Esophagus mucosa (tissue), 1 donor: ENCODE data around the gene CAPN9. TPM values are rescaled to one million over a fixed set of nuclear protein-coding genes. Genes with fewer than 3 reads are reported as not detected.
"Not testable (repeated sequence)": the region's sequence is repeated elsewhere in the genome, so short reads cannot be mapped to it uniquely, and the experiment has no call there.

Experiments used
- ATAC-seq: fragments of 200-7000 bp; cut with Tn5 transposase; one replicate; pipeline ENCODE4 v1.9.1; 2020
- total RNA-seq: library from RNA; stranded (reverse); gene quantifications from one replicate; pipeline ENCODE4 v1.2.4, GENCODE V29; 2023
- donor health status: DM: yes; HTN: yes; CAD: no.

CAPN9 gene
- total RNA-seq, 1 donor from 2014 or later: not detected

DNA sequence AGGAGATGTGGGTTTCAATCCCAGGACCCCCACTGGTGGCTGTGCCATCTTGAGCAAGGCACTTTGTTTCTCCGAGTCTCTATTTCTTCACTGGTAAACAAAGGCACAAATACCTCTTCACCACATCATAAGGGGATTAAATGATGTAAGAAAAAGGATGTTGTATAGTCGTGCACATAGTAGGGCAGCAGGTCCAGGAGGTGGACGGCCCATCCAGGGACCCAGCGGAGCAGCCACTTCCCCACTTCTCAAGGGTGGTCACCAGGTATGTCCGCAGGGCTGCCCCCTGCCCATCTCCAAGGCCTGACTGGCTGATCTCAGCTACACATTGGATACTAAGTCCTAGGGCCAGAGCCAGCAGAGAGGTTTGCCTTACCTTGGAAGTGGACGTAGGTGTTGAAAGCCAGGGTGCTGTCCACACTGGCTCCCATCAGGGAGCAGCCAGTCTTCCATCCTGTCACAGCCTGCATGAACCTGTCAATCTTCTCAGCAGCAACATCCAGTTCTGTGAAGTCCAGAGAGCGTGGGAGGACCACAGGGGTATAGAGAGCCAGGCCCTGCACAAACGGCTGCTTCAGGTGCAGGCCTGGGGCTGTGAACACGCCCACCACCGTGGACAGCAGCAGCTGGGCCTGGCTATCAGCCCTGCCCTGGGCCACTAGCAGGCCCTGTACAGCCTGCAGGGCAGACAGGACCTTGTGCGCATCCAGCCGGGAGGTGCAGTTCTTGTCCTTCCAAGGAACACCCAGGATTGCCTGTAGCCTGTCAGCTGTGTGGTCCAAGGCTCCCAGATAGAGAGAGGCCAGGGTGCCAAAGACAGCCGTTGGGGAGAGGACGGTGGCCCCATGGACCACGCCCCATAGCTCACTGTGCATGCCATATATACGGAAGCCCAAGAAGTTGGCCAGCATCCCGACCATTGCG is 37.3 kb upstream of the CAPN9 start:
- no peak for ATAC-seq

DNA sequence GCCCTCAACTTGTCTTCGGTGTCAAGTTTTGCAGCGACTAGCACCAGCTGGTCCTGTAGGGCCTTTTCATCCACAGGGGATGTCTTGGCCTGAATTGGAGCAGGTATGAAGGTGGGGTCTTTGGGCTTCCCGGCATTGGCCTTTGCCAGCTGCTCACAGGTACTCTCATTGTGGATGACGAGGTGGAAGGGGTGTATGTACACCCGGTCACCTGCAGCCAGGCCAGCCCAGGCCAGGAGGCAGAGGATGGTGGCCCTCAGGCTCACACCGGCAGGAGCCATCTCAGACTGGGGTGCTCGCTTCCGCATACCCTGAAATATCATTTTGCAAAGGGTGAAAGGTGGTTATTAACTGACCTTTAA is 36.7 kb upstream of the CAPN9 start:
- ATAC-seq: no peak

DNA sequence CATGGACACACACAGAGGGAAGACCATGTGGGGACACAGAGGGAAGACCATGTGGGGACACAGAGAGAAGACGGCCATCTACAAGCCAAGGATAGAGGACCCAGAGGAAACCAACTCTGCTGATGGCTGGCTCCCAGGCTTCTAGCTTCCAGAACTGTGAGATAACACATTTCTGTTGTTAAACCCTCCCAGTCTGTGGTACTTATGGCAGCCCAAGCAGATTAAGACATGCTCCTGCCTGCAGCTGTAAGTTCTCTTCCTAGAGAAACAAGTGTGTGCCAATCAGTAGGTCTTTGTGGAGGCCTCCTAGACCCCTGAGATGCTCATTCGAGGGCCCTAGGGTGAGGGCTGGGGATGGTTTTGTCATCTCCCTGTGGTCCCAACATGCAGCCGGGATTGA is 35.9 kb upstream of the CAPN9 start:
- ATAC-seq: no peak

DNA sequence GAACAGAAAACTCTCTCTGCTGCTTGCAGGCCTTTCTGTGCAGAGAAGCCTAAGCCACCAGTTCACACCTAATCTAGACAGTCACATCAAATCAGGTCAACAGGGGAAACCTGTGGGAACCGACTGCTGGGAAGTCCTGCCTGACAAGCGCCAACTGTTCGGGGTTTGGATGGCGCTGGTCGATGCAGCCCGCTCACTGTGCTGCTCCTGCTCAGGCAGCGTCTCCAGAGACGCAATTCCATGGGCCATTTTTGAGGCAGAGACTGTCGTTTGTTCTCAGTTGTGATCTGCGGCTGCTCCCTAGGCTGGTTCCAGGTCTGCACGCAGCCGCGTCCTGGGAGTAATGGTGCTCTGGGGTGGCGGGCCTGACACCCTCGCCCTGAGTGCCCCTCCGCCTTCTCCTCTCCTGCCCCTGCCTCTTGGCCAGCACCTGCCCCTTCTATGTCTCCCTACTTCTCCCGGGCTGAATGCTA is 34.7 kb upstream of the CAPN9 start:
- no peak for ATAC-seq

DNA sequence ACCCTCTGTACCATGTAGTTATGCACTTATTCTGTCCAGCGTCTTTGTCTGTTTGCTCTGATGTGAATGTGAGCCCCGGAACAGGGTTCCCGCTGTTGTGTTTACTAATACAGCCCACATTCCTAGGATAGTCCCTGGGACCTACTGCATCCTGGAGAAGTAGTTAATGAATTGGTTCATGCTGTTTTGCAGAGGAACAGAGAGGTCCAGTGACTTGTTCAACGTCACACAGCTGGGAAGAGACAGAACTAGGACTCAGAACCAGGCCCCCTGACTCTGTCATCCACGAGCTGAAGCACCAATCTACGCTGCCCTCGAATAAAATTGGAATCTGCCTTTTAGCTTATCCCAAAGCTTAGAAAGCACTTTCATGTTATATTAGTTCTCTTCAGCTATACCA is 34.0 kb upstream of the CAPN9 start:
- no peak for ATAC-seq

DNA sequence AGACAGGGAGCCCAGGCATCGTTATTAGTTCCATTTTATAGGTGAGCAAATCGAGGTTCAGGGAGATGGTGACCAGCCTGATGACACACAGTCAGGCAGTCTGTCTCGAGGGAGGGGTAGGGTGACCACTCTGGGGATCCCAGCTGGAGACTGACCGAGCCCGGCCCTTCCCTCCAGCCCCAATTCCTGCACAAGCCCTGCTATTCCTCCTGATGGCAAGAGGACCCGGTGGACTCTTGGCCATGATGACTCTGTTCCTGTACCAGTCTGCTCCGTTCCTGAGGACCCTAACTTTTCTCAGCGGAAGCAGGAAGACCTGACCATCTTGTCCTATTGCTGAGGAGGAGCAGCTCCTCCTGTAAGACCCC is 33.7 kb upstream of the CAPN9 start:
- ATAC-seq: no peak

DNA sequence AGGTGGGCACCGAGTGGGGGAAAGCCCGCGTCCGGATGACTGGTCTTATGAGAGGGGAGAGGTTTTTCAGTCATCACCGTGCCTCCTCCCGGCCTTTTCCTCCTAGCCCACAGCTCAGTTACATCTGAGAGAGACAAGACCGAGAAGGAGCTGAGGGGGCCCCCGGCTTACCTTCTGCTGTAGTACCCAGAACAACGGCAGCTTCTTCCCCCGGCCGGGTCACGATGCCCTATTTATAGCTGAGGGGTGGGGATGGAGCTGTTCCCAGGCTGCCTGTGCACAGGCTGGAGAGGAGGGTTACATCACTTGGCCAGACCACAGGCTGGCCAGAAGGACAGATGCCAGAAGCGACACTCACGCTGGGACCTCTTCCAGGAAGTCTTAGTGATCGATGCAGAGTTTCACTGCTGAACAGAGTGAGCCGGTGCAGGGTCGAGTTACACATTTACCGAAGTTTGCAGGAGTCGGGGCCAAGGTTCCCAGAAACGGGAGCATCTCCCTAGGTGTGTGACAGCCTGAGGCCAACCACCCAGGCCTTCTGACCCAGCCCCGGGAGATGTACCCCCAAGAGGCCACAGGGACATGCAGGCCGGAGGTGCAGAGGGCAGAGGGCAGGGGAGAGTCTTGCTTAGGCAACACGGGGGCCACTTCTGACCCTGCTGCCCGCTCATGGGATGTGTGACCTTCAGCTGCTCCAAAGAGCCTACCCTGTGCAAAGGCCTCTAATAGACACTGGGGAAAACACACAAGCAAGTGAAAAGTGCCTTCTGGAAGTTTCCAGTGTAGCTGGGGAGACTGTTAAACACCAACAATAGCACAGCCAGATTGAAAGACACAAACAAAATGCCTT is 33.0 kb upstream of the CAPN9 start, which contains the start of gene AGT:
Gene AGT, minus strand, starts transcription at position 208 of the 850 bp plus-strand sequence. CDS start 3,299 bp downstream, outside the sequence.
- peak; percentile 24 for ATAC-seq

DNA sequence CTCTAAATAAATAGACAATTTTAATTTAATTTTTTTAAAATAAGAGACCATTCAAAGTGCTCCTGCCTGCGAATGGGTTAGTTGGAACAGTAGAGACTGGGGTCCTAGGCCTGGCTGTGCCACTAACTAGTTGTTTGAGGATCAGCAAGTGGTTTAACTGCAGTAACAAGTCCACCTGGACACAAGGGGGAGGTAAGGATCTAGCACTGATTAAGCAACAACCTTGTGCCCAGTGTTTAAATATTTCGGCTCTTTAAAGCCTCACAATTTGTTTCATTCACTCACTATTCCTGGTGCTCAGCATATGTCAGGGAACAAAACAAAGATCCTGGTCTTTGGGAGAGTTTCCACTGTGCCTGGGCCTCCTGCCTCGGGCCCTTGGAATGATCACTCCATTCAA is 31.7 kb upstream of the CAPN9 start:
- no peak for ATAC-seq

DNA sequence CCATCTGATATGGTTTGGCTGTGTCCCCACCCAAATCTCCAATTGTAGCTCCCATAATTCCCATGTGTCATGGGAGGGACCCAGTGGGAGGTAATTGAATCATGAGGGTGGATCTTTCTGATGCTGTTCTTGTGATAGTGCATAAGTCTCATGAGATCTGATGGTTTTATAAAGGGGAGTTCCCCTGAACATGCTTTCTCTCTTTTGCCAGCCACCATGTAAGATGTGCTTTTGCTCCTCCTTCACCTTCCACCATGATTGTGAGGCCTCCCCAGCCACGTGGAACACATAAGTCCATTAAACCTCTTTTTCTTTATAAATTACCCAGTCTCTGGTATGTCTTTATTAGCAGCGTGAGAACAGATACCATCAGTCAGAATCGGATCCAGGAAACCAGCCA is 30.7 kb upstream of the CAPN9 start:
- ATAC-seq: not testable (repeated sequence)

DNA sequence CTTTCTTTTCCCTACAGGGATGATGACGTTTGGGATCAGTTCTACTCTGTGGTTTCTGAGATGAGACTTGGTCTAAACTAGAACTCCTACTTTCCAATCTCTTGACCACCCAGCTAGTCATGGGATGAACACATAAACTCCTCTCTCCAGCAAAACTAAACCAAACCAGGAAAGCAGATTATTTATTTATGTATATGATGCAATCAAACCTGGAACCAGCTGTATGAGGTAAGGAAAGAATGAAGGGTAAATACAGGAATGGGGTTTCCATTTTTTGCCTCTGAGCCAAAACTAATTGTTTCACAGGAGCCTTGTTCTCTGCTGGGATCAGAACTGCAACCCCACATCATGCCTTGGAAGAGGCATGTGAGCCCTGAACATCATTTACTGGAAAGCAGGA is 29.9 kb upstream of the CAPN9 start:
- no peak for ATAC-seq

DNA sequence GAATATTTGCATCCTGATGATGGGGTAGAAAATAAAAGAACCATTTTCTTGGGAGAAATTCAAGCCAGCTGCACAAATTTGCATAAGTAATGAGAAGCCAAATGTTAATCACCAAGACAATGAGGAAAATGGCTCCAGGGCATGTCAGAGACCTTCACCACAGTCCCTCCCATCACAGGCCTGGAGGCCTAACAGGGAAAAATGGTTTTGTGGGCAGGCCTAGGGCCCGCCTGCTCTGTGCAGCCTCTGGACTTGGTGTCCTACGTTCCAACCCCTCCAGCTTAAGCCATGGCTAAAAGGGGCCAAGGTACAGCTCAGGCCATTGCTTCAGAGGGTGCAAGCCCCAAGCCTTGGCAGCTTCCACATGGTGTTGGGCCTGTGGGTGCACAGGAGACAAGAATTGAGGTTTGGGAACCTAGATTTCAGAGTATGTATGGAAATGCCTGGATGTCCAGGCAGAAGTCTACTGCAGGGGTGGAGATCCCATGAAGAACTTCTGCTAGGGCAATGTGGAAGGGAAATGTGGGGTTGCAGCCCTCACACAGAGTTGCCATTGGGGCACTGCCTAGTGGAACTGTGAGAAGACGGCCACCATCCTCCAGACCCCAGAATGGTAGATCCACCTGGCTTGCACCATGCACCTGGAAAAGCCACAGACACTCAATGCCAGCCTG is 25.2 kb upstream of the CAPN9 start:
- not testable (repeated sequence) for ATAC-seq

DNA sequence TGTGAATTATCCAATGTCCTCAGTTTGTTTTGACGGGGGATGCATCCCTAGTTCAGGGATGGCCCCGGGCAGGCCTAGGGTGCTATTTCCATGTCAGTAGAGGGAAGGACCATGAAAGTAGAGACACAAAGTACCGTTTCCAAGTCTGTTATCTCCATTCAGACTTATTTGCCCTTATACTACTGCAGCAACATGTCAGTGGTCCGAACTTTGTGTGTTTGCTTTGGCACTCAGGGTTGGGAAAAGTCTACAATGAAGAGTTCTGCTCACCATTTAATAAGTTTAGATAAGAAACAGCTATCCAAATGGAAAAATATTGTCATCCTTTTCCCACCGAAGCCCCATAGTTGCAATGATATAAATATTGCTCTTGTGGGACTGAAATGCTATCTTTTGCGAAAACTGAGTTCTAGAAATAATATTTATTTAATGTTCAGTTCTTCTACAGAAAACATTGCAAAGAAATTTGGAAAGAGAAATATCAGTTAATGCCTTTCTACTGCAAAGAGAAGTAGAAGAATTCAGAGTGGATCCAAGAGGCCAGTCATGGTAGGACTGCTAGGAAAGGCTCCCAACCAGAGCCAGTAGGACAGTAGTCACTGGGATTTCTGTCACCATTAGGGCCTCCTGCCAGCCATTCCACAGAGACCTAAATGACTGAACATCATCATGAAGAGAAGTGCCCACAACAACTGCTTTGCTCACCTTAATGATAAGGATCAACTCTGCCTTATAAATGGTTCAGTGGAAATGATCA is 21.8 kb upstream of the CAPN9 start:
- no peak for ATAC-seq

DNA sequence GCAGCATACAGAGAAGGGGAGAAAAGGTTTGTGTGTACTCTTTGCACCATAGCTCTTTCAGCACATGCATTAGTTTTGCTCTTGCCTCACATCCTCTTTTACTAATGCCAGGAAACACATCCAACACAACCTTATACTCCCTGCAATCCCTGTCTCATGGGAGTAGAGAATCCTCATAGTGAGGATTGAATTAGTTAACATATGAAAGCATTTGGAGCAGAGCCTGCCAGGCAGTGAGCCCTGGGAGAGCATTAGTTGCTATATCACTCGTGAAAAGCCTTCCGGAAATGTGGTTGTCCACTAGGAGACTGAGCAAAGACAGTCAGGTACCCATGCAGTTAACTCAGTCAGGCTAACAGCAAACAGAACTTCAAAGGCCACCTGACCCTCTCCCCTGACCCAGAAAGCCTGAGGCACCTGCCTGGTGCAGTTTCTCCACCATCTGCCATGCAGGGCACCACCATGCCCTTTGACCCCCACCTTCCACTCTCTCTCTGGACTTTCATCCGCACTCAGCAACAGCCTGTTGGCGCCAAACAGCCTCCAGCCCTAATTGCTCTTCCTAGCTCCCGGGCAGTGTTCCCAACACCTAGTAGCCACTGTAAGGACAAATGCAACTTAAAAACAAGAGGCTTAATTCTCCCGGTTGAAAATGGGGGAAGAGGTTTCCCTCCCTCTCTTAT is 18.3 kb upstream of the CAPN9 start:
- no peak for ATAC-seq

DNA sequence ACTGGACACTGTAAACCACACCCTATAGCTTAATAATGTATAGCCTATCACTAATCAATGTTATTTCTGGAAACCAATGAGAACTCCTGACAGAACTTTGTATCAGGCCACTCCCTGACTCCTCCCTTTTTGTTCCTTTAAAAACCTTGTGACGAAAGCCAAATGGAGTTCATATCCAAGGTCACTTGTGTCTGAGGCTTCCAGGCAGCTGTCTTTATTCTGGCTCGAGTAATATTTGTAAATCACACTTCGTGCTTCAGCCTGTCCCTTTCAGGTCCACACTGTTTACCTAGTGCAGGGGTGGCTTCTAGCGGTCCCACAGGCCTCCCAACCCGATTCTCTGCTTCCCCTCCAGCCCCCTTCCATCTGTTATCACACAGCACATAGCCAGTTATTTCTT is 16.2 kb upstream of the CAPN9 start:
- ATAC-seq: no peak

DNA sequence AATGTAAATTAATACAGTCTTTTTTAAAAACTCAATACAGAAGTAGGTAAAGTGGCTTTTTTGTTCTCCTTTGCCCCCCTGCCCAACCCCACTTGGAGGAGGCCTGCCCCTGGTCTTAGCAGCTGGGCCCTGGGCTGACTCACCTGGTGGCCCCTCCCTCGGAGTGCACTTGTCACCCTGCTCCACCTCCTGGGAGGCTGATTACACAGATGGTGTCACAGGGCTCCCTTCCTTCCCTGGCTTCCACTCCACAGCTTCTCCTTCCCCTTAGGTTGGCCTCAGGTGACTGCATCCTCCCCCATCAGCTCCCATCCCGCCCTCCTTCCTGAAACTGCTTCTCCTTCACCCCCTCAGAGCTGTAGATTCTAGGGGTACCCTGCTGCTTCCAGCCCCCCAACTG is 11.7 kb upstream of the CAPN9 start:
- ATAC-seq: peak; percentile 87

DNA sequence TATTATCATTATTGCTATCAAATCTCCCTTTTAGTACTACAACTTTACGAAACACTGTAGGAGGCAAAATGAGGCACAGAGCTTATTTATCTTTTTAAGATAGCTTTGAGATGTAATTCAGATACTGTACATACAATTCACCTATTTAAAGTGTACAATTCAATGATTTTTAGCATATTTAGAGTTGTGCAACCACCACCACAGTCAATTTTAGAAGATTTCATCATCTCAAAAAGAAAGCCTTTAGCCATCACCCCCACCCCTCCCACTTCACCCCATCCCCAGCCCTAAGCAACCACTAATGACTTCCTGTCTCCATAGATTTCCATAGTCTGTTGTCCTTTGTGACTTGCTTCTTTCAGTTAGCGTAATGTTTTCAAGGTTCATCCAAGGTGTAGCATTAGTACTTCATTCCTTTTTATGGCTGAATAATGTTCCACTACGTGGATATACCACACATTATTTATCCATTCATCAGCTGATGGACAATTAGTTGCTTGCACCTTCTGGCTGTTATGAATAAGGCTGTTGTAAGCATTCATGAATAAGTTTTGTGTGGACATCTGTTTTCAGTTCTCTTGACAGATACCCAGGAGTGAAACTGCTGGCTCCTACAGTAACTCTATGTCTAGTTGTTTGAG is 9.4 kb upstream of the CAPN9 start:
- ATAC-seq: no peak

DNA sequence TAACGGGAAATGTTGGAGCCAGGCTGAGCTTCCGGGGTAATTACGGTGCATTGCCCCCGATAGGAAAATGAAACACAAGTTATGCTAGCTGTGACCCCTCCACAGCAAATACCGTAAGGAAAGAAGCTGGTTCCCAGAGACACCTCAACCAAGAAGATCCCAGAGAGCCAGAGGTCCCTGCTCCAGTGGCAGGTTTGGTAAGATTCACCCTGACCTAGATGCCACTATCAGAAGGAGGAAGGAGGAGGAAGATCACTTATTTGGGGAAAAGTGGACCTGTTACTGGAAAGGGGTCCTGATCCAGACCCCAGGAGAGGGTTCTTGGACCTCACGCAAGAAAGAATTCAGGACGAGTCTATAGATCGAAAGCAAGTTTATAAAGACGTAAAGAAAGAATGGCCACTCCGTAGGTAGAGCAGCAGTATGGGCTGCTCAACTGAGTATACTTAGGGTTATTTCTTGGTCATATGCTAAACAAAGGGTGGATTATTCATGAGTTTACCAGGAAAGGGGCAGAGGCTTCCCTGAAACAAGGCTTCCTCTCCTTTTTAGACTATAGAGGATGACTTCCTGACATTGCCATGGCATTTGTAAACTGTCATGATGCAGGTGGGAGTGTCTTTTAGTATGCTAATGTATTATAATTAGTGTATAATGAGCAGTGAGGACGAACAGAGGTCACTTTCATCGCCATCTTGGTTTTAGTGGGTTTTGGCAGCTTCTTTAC is 7.5 kb upstream of the CAPN9 start:
- no peak for ATAC-seq

DNA sequence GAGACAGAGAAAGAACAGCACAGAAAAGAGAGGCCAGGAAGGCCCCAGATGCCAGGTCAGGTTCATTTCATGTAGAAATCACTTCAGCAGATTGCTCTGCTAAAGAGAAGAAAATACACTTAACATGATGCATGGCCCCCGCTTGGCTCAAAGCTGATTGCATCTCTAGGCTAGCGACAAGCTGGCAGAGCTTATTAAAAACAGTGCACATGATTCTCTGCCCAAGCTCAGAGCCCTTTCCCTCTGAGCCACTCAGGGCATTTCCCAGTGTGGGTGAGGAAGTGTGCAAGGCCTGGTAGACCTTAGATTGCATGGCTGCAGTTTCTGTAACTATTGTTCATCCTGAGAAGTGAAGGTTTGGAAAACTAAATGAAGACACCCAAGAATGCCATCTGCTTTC is 3.3 kb upstream of the CAPN9 start:
- ATAC-seq: no peak

DNA sequence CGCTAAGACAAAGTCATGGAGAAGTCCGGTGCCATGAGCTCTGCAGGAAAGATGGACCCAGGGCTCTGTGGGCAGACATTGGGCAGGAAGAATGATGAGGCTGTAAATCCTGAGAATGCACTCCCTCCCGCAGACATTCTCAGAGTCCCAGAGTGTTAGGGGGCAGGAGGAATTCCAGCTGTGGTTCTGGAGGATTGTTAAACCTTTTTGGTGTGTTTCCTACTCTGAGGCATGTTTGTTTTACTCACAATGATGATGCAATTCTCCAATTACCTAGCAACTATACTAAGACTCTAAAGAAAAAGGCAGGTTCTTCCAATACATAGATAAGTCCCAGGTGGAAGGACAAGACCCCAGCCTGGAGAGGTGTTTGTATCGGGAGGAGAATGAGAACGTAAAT is 2.8 kb upstream of the CAPN9 start:
- no peak for ATAC-seq

DNA sequence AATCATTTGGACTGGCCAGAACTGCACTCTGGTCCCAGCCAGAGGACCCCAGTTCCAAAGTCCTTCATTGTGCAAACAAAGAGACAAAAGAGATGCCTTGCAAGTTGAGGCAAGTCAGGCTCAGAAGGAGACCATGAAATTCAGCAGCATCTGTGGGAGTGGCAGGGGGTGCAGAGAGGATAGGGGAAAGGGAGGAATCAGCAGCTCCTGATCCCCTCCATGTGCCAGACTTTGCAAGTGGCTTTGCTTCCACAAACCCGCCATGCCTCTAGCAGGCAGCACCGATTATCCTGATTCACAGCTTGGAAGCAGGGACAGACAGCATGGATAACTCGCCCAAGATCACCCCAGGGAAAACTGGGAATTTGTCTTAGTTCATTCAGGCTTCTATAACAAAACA is 2.1 kb upstream of the CAPN9 start:
- ATAC-seq: no peak
